IMR-90 (cell line): ENCODE results near the gene ERCC3.

Experiments used
- CTCF ChIP-seq: conservative IDR thresholded peaks from 2 replicates; pipeline ENCODE4 v1.5.1; 2012; ENCODE audit warnings: mild to moderate bottlenecking, low read depth, low read length, improper control_type of control experiment
- ELK1 ChIP-seq: fragments of 150-350 bp; IDR thresholded peaks from 2 replicates; pipeline ENCODE4 v1.6.1; 2016; ENCODE audit warnings: low read depth, mild to moderate bottlenecking, low read length, moderate library complexity, borderline replicate concordance
- FOS ChIP-seq: fragments of 150-350 bp; IDR thresholded peaks from 2 replicates; pipeline ENCODE4 v1.6.1; 2016; ENCODE audit warnings: low read depth, low read length
- MXI1 ChIP-seq: IDR thresholded peaks from 2 replicates; pipeline ENCODE4 v1.6.1; 2012; ENCODE audit warnings: low read depth, mild to moderate bottlenecking, low read length, moderate library complexity, borderline replicate concordance
- POLR2A ChIP-seq: IDR thresholded peaks from 2 replicates; pipeline ENCODE4 v1.6.1; 2012; ENCODE audit warnings: mild to moderate bottlenecking, low read depth, low read length
- RAD21 ChIP-seq: IDR thresholded peaks from 2 replicates; pipeline ENCODE4 v1.6.1; 2012; ENCODE audit warnings: low read length, improper control_type of control experiment
- RFX5 ChIP-seq: IDR thresholded peaks from 2 replicates; pipeline ENCODE4 v1.8.0; 2012; ENCODE audit warnings: low read depth, mild to moderate bottlenecking, low read length, moderate library complexity
- SMC3 ChIP-seq: fragments of 150-350 bp; IDR thresholded peaks from 2 replicates; pipeline ENCODE4 v1.6.1; 2016; ENCODE audit warnings: low read depth, mild to moderate bottlenecking, antibody characterized with exemption, low read length, moderate library complexity
- USF2 ChIP-seq: fragments of 150-350 bp; IDR thresholded peaks from 2 replicates; pipeline ENCODE4 v1.6.1; 2017; ENCODE audit warnings: mild to moderate bottlenecking, antibody characterized with exemption, low read length, low read depth

GRCh38 chr2:127256381-127256780, 37.6 kb downstream of the ERCC3 start:
- TF ChIP-seq FOS (no peak), MXI1 (no peak), RFX5 (no peak), POLR2A (no peak), CTCF (no peak), RAD21 (no peak), SMC3 (no peak), ELK1 (no peak), USF2 (no peak)
